MCF 10A (cell line): ENCODE data around the gene ODAD4. TPM values are rescaled to one million over a fixed set of nuclear protein-coding genes. Genes with fewer than 3 reads are reported as not detected.

Experiments
- BruUV-seq: library from RNA; stranded (reverse); fragments of 400-500 nt; replicated peaks from 2 replicates; lab custom pipeline; 2021; lab: Mats Ljungman, UMichigan
- CTCF ChIA-PET: fragments of 300-600 bp; sonication (Branson Sonifier 250); formaldehyde crosslinking; extraction: SDS; loops from one replicate; lab custom pipeline; 2021; ENCODE audit warnings: antibody characterized with exemption, inconsistent platforms; lab: Yijun Ruan, JAX
- POLR2A ChIA-PET: fragments of 300-600, 350-650 bp; sonication (Branson Sonifier 250); formaldehyde crosslinking; extraction: SDS; loops from one replicate; lab custom pipeline; 2020; ENCODE audit warnings: antibody characterized with exemption, inconsistent platforms; lab: Yijun Ruan, JAX
- DNase-seq: peaks from one replicate; pipeline ENCODE4 v3.0.0-alpha.2; 2018; ENCODE audit not compliant: unreplicated experiment
- H3K27ac Mint-ChIP-seq: one replicate; pipeline ENCODE4 v1.8.0; 2022; ENCODE audit warnings: mild to moderate bottlenecking, low read depth, mixed read lengths; ENCODE audit not compliant: unreplicated experiment
- H3K27me3 Mint-ChIP-seq: one replicate; pipeline ENCODE4 v1.8.0; 2022; ENCODE audit warnings: mixed read lengths; ENCODE audit not compliant: insufficient read depth, unreplicated experiment
- H3K36me3 Mint-ChIP-seq: one replicate; pipeline ENCODE4 v1.8.0; 2022; ENCODE audit warnings: mild to moderate bottlenecking, moderate library complexity, mixed read lengths; ENCODE audit not compliant: insufficient read depth, unreplicated experiment
- H3K4me1 Mint-ChIP-seq: one replicate; pipeline ENCODE4 v1.8.0; 2022; ENCODE audit warnings: mixed read lengths; ENCODE audit not compliant: insufficient read depth, unreplicated experiment
- H3K4me3 Mint-ChIP-seq: one replicate; pipeline ENCODE4 v1.8.0; 2022; ENCODE audit warnings: mild to moderate bottlenecking, moderate library complexity, mixed read lengths; ENCODE audit not compliant: unreplicated experiment
- H3K9me3 Mint-ChIP-seq: one replicate; pipeline ENCODE4 v1.8.0; 2022; ENCODE audit warnings: mixed read lengths; ENCODE audit not compliant: unreplicated experiment
- CTCF ChIP-seq: fragments of 200-600 bp; IDR thresholded peaks from one replicate; pipeline ENCODE4 v1.8.0; 2022; ENCODE audit warnings: antibody characterized with exemption, mild to moderate bottlenecking; ENCODE audit not compliant: unreplicated experiment
- intact Hi-C: fragments of 100-400 bp; cut with micrococcal nuclease; formaldehyde crosslinking; loops from 2 replicates; pipeline ENCODE4 v1.14.1; 2022
- total RNA-seq: library from RNA; stranded (reverse); gene quantifications from 2 replicates; pipeline ENCODE4 v1.2.3, GENCODE V29; 2022

Gene ODAD4
- total RNA-seq, 1 experiment from 2014 or later, result 0.96 TPM

GRCh38 chr17:41918314-41919164 lies 11.9 kb upstream of the ODAD4 start, which contains the start of gene ACLY:
Gene ACLY, minus strand, starts transcription at chr17:41918951. Its CDS starts 5,078 bp downstream, at chr17:41913873.
- CTCF ChIA-PET, result interaction anchor here (0.6 to 0.8 kb wide), 4 partner anchors 45 to 313 kb away, joined by 3 to 5 read pairs (median 3); no protein-coding TSS in a partner anchor
- BruUV-seq, result TSS peak; percentile 66

GRCh38 chr17:41919165-41919817 lies 11.1 kb upstream of the ODAD4 start:
- no peak for TF ChIP-seq CTCF
- peak overlapping the region; percentile 87 for H3K4me3 Mint-ChIP-seq
- peaks cover 5% of the 10 kb centered on the region for H3K36me3 Mint-ChIP-seq
- POLR2A ChIA-PET, result interaction anchor here (0.6 to 6.0 kb wide), 27 partner anchors 10 to 668 kb away, joined by 3 to 101 read pairs (median 4); partner anchors contain the start of genes CNP, DNAJC7, EIF1 and JUP
- H3K9me3 Mint-ChIP-seq, result no peaks in the 10 kb centered on the region
- intact Hi-C loops, result no loop called here
- peaks cover 23% of the 10 kb centered on the region for H3K4me1 Mint-ChIP-seq
- H3K27me3 Mint-ChIP-seq, result no peaks in the 10 kb centered on the region
- peak; percentile 68 for DNase-seq
- CTCF ChIA-PET, result interaction anchor here (0.5 to 0.6 kb wide), 2 partner anchors 98 to 144 kb away, joined by 3 to 4 read pairs; partner anchors contain the start of gene DNAJC7
- H3K27ac Mint-ChIP-seq, result peak overlapping the region; percentile 78
- BruUV-seq, result no TSS peak

More at GRCh38 chr17:41918314-41919164, 11.9 kb upstream of the ODAD4 start, which contains the start of gene ACLY:
- H3K36me3 Mint-ChIP-seq, result peaks cover 13% of the 10 kb centered on the region
- H3K4me3 Mint-ChIP-seq, result peak within 1 kb of the TSS; percentile 87
- no peaks in the 10 kb centered on the region for H3K9me3 Mint-ChIP-seq
- H3K4me1 Mint-ChIP-seq, result peaks cover 30% of the 10 kb centered on the region
- intact Hi-C loops, result no loop called here
- H3K27me3 Mint-ChIP-seq, result no peaks in the 10 kb centered on the region
- POLR2A ChIA-PET, result interaction anchor here (0.7 to 6.0 kb wide), 31 partner anchors 10 to 1081 kb away, joined by 3 to 101 read pairs (median 4); partner anchors contain the start of genes CNP, DNAJC7, EIF1 and JUP
- H3K27ac Mint-ChIP-seq, result peak within 1 kb of the TSS; percentile 78
- peak; percentile 98 for DNase-seq
- TF ChIP-seq CTCF, result no peak

GRCh38 chr17:41919840-41920579 lies 10.4 kb upstream of the ODAD4 start:
- H3K9me3 Mint-ChIP-seq, result no peaks in the 10 kb centered on the region
- peak overlapping the region; percentile 87 for H3K4me3 Mint-ChIP-seq
- BruUV-seq, result no TSS peak
- ChIA-PET CTCF (interaction anchor here (0.5 kb wide), 1 partner anchor 145 kb away, joined by 4 read pairs; no protein-coding TSS in a partner anchor), POLR2A (interaction anchor here (0.5 to 6.0 kb wide), 16 partner anchors 9 to 667 kb away, joined by 3 to 101 read pairs (median 4); partner anchors contain the start of genes CNP, DNAJC7, EIF1 and JUP)
- H3K4me1 Mint-ChIP-seq, result peaks cover 15% of the 10 kb centered on the region
- peaks cover 5% of the 10 kb centered on the region for H3K36me3 Mint-ChIP-seq
- intact Hi-C loops, result no loop called here
- no peak for TF ChIP-seq CTCF
- no peaks in the 10 kb centered on the region for H3K27me3 Mint-ChIP-seq
- no peak overlapping the region for H3K27ac Mint-ChIP-seq
- DNase-seq, result peak; percentile 69
